Ectodermal cell (in vitro differentiated cells): ENCODE data around the gene MTMR10.
A peak's percentile ranks its signal among the peaks of the same experiment; 100 is the strongest.

Experiments
- H3K27ac ChIP-seq: 2 replicates; pipeline ENCODE4 v1.7.0; 2013; ENCODE audit warnings: mild to moderate bottlenecking, low read depth, low read length; ENCODE audit not compliant: insufficient read depth, poor library complexity, severe bottlenecking
- H3K27me3 ChIP-seq: 2 replicates; pipeline ENCODE4 v1.7.0; 2013; ENCODE audit warnings: mild to moderate bottlenecking, low read length; ENCODE audit not compliant: insufficient read depth, control insufficient read depth, poor library complexity, severe bottlenecking
- H3K36me3 ChIP-seq: one replicate; pipeline ENCODE4 v1.7.0; 2013; ENCODE audit warnings: low read length; ENCODE audit not compliant: control insufficient read depth, insufficient read depth
- H3K4me1 ChIP-seq: one replicate; pipeline ENCODE4 v1.7.0; 2013; ENCODE audit warnings: low read length; ENCODE audit not compliant: control insufficient read depth, insufficient read depth
- H3K4me3 ChIP-seq: 2 replicates; pipeline ENCODE4 v1.7.0; 2013; ENCODE audit warnings: low read depth, low read length, control low read depth; ENCODE audit not compliant: insufficient read depth
- H3K9me3 ChIP-seq: 2 replicates; pipeline ENCODE4 v1.7.0; 2013; ENCODE audit warnings: mild to moderate bottlenecking, low read length, moderate library complexity; ENCODE audit not compliant: control insufficient read depth
- WGBS, 2 experiments: methylation state at CpG; one replicate each; pipeline ENCODE4 v1.1.7; 2013; ENCODE audit warnings: missing lambda C conversion rate in 2 of 2; 5-methylcytosine and 5-hydroxymethylcytosine counted together

MTMR10 gene

DNA sequence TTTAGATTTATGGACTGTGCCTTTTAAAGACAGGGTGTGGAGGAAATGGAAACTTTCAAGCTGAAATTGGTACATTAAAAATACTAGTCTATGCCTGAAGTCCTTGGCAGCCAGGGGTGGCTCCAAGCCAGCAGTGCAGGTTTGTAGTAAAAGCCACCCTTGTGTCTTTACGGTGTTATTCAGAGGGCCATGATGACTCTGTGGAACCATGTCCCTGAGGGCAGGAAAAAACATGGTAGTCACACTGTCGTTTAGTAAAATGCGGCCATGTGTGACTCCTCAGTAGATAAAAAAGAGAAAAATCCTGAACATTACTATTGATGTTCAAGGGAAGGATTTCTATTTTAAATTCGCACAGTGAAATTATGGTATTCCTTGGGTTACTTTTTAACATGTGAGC lies 85.1 kb downstream of the MTMR10 start:
- no peaks in the 10 kb centered on the region for H3K36me3 ChIP-seq
- no peak overlapping the region for H3K4me3 ChIP-seq
- no peaks in the 10 kb centered on the region for H3K9me3 ChIP-seq
- no peaks in the 10 kb centered on the region for H3K4me1 ChIP-seq
- no peaks in the 10 kb centered on the region for H3K27me3 ChIP-seq
- H3K27ac ChIP-seq: no peak overlapping the region
- 88 to 97% methylated on average over 4 of the region's 4 CpGs for WGBS, 2 experiments

DNA sequence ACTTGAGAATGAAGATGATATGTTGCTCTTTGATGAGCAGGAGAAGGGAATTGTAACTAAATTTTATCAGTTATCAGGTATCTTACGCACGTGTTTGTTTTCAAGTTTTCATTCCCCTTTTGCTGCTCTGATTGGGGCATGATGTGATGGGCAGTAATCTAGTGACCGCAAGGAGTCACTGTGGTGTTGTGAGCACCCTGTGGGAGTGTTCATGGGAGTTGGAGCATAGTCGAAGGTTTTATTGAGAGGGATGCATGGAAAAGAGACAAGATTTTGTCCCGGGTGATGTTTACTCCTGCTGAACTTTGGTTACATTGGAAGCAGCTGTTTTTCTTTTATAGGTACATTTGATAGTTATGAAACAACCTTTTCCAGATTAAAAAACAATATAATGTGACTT lies 85.6 kb downstream of the MTMR10 start:
- Histone ChIP-seq H3K9me3 (no peaks in the 10 kb centered on the region), H3K4me1 (no peaks in the 10 kb centered on the region)
- 89 to 93% methylated on average over 5 of the region's 5 CpGs for WGBS, 2 experiments

DNA sequence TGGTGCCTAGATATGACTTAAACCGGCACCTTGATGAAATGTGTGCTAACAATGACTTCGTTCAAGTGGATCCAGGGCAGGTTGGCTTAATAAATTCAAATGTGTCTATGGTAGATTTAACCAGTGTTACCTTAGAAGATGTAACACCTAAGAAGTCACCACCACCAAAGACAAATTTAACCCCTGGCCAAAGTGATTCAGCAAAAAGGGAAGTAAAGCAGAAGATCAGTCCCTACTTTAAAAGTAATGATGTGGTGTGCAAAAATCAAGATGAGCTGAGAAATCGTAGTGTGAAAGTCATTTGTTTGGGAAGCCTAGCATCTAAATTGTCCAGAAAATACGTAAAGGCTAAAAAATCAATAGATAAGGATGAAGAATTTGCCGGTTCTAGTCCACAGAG lies 86.6 kb downstream of the MTMR10 start:
- Histone ChIP-seq H3K27me3 (no peaks in the 10 kb centered on the region), H3K36me3 (no peaks in the 10 kb centered on the region), H3K4me1 (no peaks in the 10 kb centered on the region), H3K27ac (no peak overlapping the region), H3K4me3 (no peak overlapping the region), H3K9me3 (no peaks in the 10 kb centered on the region)
- 89 to 97% methylated on average over 5 of the region's 5 CpGs for WGBS, 2 experiments

More for the DNA sequence above, 85.6 kb downstream of the MTMR10 start:
- Histone ChIP-seq H3K4me3 (no peak overlapping the region), H3K36me3 (no peaks in the 10 kb centered on the region), H3K27ac (no peak overlapping the region), H3K27me3 (no peaks in the 10 kb centered on the region)

DNA sequence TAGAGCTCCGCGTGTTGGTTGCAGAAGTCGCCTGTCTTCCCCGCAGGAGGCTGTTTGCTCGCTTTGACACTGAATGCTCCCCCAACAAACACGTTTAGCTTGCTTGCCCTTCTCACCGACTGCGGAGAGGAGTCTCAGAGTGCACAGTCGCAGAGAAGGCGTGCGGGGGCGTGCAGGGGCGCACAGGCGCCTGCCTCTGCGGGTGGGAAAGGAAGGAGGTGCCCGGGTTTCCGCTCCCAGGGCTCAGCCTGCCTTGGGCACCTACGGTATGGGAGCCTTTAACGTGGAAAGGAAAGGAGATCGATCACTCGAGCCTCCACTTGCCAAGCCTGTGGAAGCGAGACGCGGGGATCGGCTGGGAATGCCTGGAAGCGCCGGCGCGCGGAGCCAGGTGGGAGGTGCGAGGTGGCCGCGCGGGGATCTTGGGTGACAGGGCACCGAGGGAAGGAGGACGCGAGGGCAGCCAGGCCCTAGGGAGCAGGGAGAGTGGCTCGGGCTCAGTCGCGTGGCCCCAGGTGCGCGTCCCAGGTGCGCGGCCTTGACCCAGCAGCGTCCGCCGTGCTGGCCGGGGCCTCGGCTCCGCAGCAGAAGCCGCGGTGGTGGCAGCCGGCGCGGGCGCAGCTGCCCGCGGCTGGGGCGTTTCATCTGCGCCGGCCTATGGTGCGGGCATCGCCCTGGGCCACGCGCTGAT lies 87.8 kb downstream of the MTMR10 start, which contains the start of gene FAN1:
Gene FAN1, plus strand, starts transcription at position 419 of the 691 bp plus-strand sequence. CDS start 749 bp downstream, outside the sequence.
- no peaks in the 10 kb centered on the region for H3K4me1 ChIP-seq
- peak within 1 kb of the TSS; percentile 68 for H3K4me3 ChIP-seq
- H3K27ac ChIP-seq: peak within 1 kb of the TSS; percentile 73
- no peaks in the 10 kb centered on the region for H3K36me3 ChIP-seq
- H3K9me3 ChIP-seq: no peaks in the 10 kb centered on the region
- H3K27me3 ChIP-seq: no peaks in the 10 kb centered on the region
- WGBS, 2 experiments: 0 to 1% methylated on average over 65 of the region's 65 CpGs

DNA sequence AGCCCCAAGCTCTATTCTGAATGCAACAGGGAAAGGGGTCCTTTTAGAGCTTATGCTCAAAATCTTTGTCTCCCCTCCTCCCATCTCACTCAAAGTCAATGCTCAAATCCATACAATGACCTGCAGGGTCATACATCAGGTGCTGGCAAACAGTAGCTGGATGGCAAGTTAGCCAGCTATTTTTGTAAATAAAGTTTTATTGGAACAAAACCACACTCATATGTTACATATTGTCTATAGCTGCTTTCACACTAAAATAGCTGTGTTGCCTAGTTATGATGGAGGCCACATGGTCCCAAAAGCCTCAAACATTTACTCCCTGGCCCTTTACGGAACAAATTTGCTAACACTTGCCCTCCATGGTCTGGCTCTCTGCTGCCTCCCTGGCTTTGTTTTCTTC lies 89.5 kb downstream of the MTMR10 start:
- H3K4me3 ChIP-seq: no peak overlapping the region
- no peaks in the 10 kb centered on the region for H3K36me3 ChIP-seq
- WGBS, 2 experiments: 86 to 96% methylated on average over 1 of the region's 1 CpG
- no peaks in the 10 kb centered on the region for H3K4me1 ChIP-seq
- H3K27ac ChIP-seq: no peak overlapping the region
- H3K9me3 ChIP-seq: no peaks in the 10 kb centered on the region
- no peaks in the 10 kb centered on the region for H3K27me3 ChIP-seq

DNA sequence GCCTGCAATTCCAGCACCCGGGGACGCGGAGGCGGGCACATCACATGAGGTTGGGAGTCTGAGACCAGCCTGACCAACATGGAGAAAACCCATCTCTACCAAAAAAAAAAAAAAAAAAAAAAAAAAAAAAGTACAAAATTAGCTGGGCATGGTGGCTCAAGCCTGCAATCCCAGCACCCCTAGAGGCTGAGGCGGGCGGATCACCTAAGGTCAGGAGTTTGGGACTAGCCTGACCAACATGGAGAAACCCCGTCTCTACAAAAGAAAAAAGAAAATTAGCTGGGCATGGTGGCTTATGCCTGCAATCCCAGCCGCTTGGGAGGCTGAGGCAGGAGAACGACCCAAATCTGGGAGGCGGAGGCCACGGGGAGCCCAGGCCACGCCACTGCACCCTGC lies 95.2 kb downstream of the MTMR10 start:
- Histone ChIP-seq H3K36me3 (no peaks in the 10 kb centered on the region), H3K27me3 (no peaks in the 10 kb centered on the region), H3K4me3 (no peak overlapping the region), H3K27ac (no peak overlapping the region), H3K4me1 (peaks cover 11% of the 10 kb centered on the region), H3K9me3 (no peaks in the 10 kb centered on the region)
- WGBS, 2 experiments: 84 to 86% methylated on average over 12 of the region's 12 CpGs

DNA sequence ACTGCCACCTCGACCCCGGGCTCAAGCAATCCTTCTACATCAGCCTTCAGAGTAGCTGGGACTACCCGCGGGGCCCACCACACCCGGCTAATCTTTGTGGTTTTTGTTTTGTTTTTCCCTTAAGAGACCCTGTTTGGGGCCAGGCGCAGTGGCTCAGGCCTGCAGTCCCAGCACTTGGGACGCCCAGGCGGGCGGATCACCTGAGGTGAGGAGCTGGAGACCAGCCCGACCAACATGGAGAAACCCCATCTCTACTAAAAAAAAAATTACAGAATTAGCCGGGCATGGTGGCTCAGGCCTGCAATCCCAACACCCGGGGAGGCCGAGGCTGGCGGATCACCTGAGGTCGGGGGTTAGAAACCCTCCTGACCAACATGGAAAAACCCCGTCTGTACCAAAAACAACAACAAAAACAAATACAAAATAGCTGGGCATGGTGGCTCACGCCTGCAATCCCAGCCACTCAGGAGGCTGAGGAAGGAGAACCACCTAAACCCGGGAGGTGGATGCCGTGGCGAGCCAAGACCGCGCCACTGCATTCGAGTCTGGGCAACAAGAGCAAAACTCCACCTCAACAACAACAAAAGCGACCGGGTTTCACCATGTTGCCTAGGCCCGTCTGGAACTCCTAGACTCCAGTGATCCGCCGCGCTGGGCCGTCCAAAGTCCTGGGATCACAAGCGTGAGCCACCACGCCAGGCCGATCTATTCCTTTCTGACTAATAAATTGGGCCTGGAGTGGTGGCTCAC lies 95.8 kb downstream of the MTMR10 start:
- Histone ChIP-seq H3K27me3 (no peaks in the 10 kb centered on the region), H3K27ac (no peak overlapping the region), H3K4me3 (no peak overlapping the region), H3K36me3 (no peaks in the 10 kb centered on the region), H3K9me3 (no peaks in the 10 kb centered on the region), H3K4me1 (peaks cover 11% of the 10 kb centered on the region)
- 84 to 85% methylated on average over 33 of the region's 33 CpGs for WGBS, 2 experiments

DNA sequence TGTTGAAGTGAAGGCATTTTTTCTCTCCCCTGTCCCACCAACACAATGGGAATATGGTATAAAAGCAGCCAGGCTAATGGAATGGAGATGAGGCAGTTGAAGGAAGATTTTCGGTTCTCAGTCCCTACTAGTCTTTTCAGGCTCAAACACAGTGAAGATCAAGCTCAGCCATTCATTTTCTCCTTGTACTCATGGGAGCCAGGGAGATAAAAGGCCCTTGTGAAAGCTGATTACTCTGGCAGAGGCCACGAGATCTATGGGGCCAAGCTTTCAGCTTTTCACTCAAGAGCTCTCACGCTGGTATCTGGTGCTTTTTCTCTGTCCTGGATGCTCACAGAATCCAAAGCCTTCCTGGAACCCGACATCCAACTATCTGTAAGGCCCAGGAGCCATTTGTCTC lies 102.2 kb downstream of the MTMR10 start:
- no peaks in the 10 kb centered on the region for H3K4me1 ChIP-seq
- H3K36me3 ChIP-seq: no peaks in the 10 kb centered on the region
- peak overlapping the region; percentile 63 for H3K27ac ChIP-seq
- H3K9me3 ChIP-seq: no peaks in the 10 kb centered on the region
- no peak overlapping the region for H3K4me3 ChIP-seq
- no peaks in the 10 kb centered on the region for H3K27me3 ChIP-seq
- WGBS, 2 experiments: 64 to 70% methylated on average over 4 of the region's 4 CpGs
